Measurements from ENCODE around the gene TPRX2. TPM values are rescaled to one million over a fixed set of nuclear protein-coding genes. Genes with fewer than 3 reads are reported as not detected.

Gene TPRX2
- total RNA-seq, 1 donor from 2014 or later, result not detected

- DNase-seq, result no peak
- peaks cover 90% of the 10 kb centered on the region for H3K27me3 ChIP-seq (ENCODE audit: low read depth)
- H3K36me3 ChIP-seq, result no peaks in the 10 kb centered on the region
- no peak within 1 kb of the TSS for H3K4me3 ChIP-seq
- no peak for TF ChIP-seq CTCF (IDR thresholded peaks at IDR 0.05; ENCODE audit: borderline replicate concordance)
- no peaks in the 10 kb centered on the region for H3K4me1 ChIP-seq
- H3K9me3 ChIP-seq (replicated peaks), result peaks cover 1% of the 10 kb centered on the region
- intact Hi-C loops (cut with micrococcal nuclease), result no loop called here
- H3K27ac ChIP-seq (replicated peaks), result no peak within 1 kb of the TSS
These were observed 37.5 kb upstream of the TPRX2 start, which contains the start of gene CRX for GRCh38 chr19:47821460-47822020. CRX (plus strand) TSS chr19:47821937; CDS start chr19:47834444, 12,507 bp downstream.

GRCh38 chr19:47824396-47824795 lies 34.6 kb upstream of the TPRX2 start:
- DNase-seq, result no peak
- TF ChIP-seq CTCF (IDR thresholded peaks at IDR 0.05; ENCODE audit: borderline replicate concordance), result no peak
- no peaks in the 10 kb centered on the region for H3K4me1 ChIP-seq
- no peak overlapping the region for H3K4me3 ChIP-seq
- peaks cover 77% of the 10 kb centered on the region for H3K27me3 ChIP-seq (ENCODE audit: low read depth)
- no peak overlapping the region for H3K27ac ChIP-seq (replicated peaks)
- intact Hi-C loops (cut with micrococcal nuclease), result no loop called here
- H3K36me3 ChIP-seq, result no peaks in the 10 kb centered on the region
- peaks cover 8% of the 10 kb centered on the region for H3K9me3 ChIP-seq (replicated peaks)

GRCh38 chr19:47826800-47827199 lies 32.2 kb upstream of the TPRX2 start:
- DNase-seq, result no peak
- TF ChIP-seq CTCF (IDR thresholded peaks at IDR 0.05; ENCODE audit: borderline replicate concordance), result no peak
- Histone ChIP-seq H3K4me1 (no peaks in the 10 kb centered on the region), H3K4me3 (no peak overlapping the region), H3K27ac (replicated peaks) (no peak overlapping the region), H3K9me3 (replicated peaks) (peaks cover 8% of the 10 kb centered on the region), H3K36me3 (no peaks in the 10 kb centered on the region), H3K27me3 (ENCODE audit: low read depth) (peaks cover 71% of the 10 kb centered on the region)
- intact Hi-C loops (cut with micrococcal nuclease), result no loop called here

GRCh38 chr19:47832723-47833122 lies 26.3 kb upstream of the TPRX2 start:
- TF ChIP-seq CTCF (IDR thresholded peaks at IDR 0.05; ENCODE audit: borderline replicate concordance), result no peak
- Histone ChIP-seq H3K4me1 (no peaks in the 10 kb centered on the region), H3K27ac (replicated peaks) (no peak overlapping the region), H3K27me3 (ENCODE audit: low read depth) (peaks cover 55% of the 10 kb centered on the region), H3K9me3 (replicated peaks) (no peaks in the 10 kb centered on the region), H3K36me3 (no peaks in the 10 kb centered on the region), H3K4me3 (no peak overlapping the region)
- intact Hi-C loops (cut with micrococcal nuclease), result no loop called here
- DNase-seq, result no peak

DNA sequence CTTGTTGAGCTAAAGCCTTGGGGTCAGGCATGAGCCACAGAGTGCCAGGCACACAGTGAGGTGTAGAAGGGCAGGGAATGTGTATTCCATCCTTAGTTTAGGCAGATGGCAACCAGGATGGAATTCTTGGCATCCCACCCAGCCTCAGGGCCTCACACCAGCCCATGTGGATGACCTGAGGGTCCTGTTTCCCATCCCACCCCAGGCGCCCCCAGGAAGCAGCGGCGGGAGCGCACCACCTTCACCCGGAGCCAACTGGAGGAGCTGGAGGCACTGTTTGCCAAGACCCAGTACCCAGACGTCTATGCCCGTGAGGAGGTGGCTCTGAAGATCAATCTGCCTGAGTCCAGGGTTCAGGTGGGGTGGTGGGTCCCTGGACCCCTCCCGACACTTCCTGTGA lies 23.0 kb upstream of the TPRX2 start:
- Histone ChIP-seq H3K27ac (replicated peaks) (no peak overlapping the region), H3K27me3 (ENCODE audit: low read depth) (peaks cover 50% of the 10 kb centered on the region), H3K9me3 (replicated peaks) (no peaks in the 10 kb centered on the region), H3K4me1 (no peaks in the 10 kb centered on the region), H3K4me3 (no peak overlapping the region), H3K36me3 (no peaks in the 10 kb centered on the region)
- DNase-seq, result no peak
- intact Hi-C loops (cut with micrococcal nuclease), result no loop called here
- no peak for TF ChIP-seq CTCF (IDR thresholded peaks at IDR 0.05; ENCODE audit: borderline replicate concordance)

All from left ventricle myocardium inferior (tissue), 1 donor.